Measurements from ENCODE around the gene OPCML. TPM values are rescaled to one million over a fixed set of nuclear protein-coding genes. Genes with fewer than 3 reads are reported as not detected.

The OPCML gene
- total RNA-seq, 1 experiment from 2014 or later: not detected

DNA sequence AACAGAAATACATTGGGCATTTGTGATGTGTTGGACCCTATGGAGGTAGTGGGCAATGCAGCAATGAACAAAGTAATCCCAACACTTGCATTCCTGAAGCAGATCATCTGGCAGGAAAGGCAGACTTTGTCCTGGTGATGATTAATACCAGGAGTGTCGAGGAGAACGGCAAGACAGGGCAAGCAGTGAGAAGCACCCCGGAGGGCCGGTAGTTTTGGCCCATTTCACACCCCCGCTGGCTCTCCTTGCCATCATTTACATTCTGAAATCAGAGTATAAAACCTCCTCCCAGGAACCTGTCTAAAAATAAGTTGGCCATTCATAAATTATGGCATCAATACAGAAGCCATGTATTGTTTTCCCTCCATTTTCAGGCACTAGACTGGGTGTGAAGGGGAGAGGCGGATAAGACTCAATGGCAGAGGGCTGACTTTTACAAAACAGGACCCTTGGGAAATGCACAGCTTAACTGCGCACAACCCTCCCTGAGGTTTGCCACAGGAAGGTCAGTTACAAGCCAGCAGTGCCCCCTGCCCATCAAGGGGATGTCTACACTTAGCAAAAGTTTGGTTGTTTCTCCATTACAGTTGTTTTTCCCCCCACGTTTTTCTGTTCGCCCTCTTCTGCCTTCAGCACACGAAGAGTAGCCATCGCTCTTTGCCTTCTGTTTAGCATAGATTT is 55.6 kb downstream of the OPCML start:
- Mint-ChIP-seq H3K27ac (ENCODE audit: unreplicated experiment) (no peak overlapping the region), H3K27me3 (ENCODE audit: insufficient read depth, unreplicated experiment) (peaks cover 10% of the 10 kb centered on the region), H3K9me3 (ENCODE audit: unreplicated experiment) (peaks cover 7% of the 10 kb centered on the region), H3K4me3 (ENCODE audit: unreplicated experiment) (no peak overlapping the region), H3K4me1 (ENCODE audit: low read depth, unreplicated experiment) (no peaks in the 10 kb centered on the region), H3K36me3 (ENCODE audit: insufficient read depth, unreplicated experiment) (no peaks in the 10 kb centered on the region)
- H3K9me3 ChIP-seq: no peaks in the 10 kb centered on the region; the same call in 1 of the 2 replicates
- ChIA-PET CTCF (no interaction called here), POLR2A (no interaction called here)
- TF ChIP-seq, protein P1, sequence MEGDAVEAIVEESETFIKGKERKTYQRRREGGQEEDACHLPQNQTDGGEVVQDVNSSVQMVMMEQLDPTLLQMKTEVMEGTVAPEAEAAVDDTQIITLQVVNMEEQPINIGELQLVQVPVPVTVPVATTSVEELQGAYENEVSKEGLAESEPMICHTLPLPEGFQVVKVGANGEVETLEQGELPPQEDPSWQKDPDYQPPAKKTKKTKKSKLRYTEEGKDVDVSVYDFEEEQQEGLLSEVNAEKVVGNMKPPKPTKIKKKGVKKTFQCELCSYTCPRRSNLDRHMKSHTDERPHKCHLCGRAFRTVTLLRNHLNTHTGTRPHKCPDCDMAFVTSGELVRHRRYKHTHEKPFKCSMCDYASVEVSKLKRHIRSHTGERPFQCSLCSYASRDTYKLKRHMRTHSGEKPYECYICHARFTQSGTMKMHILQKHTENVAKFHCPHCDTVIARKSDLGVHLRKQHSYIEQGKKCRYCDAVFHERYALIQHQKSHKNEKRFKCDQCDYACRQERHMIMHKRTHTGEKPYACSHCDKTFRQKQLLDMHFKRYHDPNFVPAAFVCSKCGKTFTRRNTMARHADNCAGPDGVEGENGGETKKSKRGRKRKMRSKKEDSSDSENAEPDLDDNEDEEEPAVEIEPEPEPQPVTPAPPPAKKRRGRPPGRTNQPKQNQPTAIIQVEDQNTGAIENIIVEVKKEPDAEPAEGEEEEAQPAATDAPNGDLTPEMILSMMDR (IDR thresholded peaks at IDR 0.05; ENCODE audit: insufficient read depth in 1 of 2, low read depth in 1 of 2, low read length in 1 of 2, severe bottlenecking in 1 of 2, unreplicated experiment in 1 of 2): no peak
- DNase-seq: no peak
- no peak overlapping the region for H3K4me3 ChIP-seq (ENCODE audit: low read depth, low read length)
- intact Hi-C loops (cut with micrococcal nuclease; ENCODE audit: unreplicated experiment): no loop called here
- no peaks in the 10 kb centered on the region for H3K36me3 ChIP-seq (ENCODE audit: control insufficient read depth, insufficient read depth, low read length)
- BruUV-seq (replicated peaks): no TSS peak
- H3K27me3 ChIP-seq (replicated peaks; ENCODE audit: control insufficient read depth, insufficient read depth, low read length): no peaks in the 10 kb centered on the region
- H3K4me1 ChIP-seq: no peaks in the 10 kb centered on the region

DNA sequence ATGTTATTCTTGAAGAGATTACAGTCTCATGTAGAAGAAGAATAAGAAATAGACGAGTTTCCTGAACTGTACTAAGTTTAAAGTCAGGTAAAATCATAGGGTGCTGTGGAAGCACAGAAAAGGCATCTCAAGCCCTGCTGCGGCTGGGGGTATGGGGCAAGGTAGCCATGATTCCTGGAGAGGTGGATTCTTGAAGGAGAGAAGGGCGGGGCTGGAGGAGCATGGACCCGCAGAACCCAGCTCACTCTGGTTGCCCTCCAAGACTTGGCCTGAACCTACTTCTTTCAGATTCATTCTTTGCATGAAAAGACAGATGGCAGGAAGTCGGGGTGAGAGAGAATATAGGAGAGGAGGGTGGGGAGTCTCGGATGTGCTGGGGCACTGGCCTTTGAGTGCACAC is 57.8 kb downstream of the OPCML start:
- TF ChIP-seq, protein P1 (IDR thresholded peaks at IDR 0.05; ENCODE audit: insufficient read depth in 1 of 2, low read depth in 1 of 2, low read length in 1 of 2, severe bottlenecking in 1 of 2, unreplicated experiment in 1 of 2): no peak
- H3K36me3 ChIP-seq (ENCODE audit: control insufficient read depth, insufficient read depth, low read length): no peaks in the 10 kb centered on the region
- intact Hi-C loops (cut with micrococcal nuclease; ENCODE audit: unreplicated experiment): no loop called here
- Mint-ChIP-seq H3K27me3 (ENCODE audit: insufficient read depth, unreplicated experiment) (peaks cover 15% of the 10 kb centered on the region), H3K9me3 (ENCODE audit: unreplicated experiment) (no peaks in the 10 kb centered on the region), H3K4me3 (ENCODE audit: unreplicated experiment) (no peak overlapping the region), H3K4me1 (ENCODE audit: low read depth, unreplicated experiment) (no peaks in the 10 kb centered on the region), H3K36me3 (ENCODE audit: insufficient read depth, unreplicated experiment) (no peaks in the 10 kb centered on the region), H3K27ac (ENCODE audit: unreplicated experiment) (no peak overlapping the region)
- H3K4me1 ChIP-seq: no peaks in the 10 kb centered on the region
- ChIA-PET CTCF (no interaction called here), POLR2A (no interaction called here)
- BruUV-seq (replicated peaks): no TSS peak
- H3K27me3 ChIP-seq (replicated peaks; ENCODE audit: control insufficient read depth, insufficient read depth, low read length): no peaks in the 10 kb centered on the region
- H3K9me3 ChIP-seq: no peaks in the 10 kb centered on the region; the same call in 1 of the 2 replicates
- DNase-seq: no peak
- no peak overlapping the region for H3K4me3 ChIP-seq (ENCODE audit: low read depth, low read length)

DNA sequence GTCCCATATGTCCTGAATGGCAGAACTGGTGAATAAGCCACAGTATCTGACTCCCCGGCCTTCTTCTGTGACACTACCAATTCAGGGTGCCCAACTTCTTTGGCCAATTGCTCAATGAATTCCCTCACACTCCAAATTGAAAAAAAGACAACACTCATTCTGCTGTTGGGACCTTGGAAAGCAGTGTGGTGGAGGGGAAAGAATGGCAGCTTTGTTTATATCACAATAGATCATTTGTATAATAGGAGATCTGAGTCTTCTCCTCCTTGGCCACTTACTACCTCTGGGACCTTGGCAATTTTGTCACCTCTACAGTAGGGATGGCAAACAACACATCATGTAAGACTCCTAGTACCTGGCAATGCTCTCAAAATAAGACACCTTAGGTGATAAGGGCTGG is 64.6 kb downstream of the OPCML start:
- ChIA-PET CTCF (no interaction called here), POLR2A (no interaction called here)
- H3K27me3 Mint-ChIP-seq (ENCODE audit: insufficient read depth, unreplicated experiment): peaks cover 5% of the 10 kb centered on the region
- no peaks in the 10 kb centered on the region for H3K9me3 ChIP-seq
- H3K27ac Mint-ChIP-seq (ENCODE audit: unreplicated experiment): no peak overlapping the region
- H3K36me3 ChIP-seq (ENCODE audit: control insufficient read depth, insufficient read depth, low read length): no peaks in the 10 kb centered on the region
- intact Hi-C loops (cut with micrococcal nuclease; ENCODE audit: unreplicated experiment): no loop called here
- no peak overlapping the region for H3K4me3 ChIP-seq (ENCODE audit: low read depth, low read length)
- no peaks in the 10 kb centered on the region for H3K4me1 Mint-ChIP-seq (ENCODE audit: low read depth, unreplicated experiment)
- H3K27me3 ChIP-seq (replicated peaks; ENCODE audit: control insufficient read depth, insufficient read depth, low read length): no peaks in the 10 kb centered on the region
- H3K4me1 ChIP-seq: no peaks in the 10 kb centered on the region
- H3K4me3 Mint-ChIP-seq (ENCODE audit: unreplicated experiment): no peak overlapping the region
- no peaks in the 10 kb centered on the region for H3K36me3 Mint-ChIP-seq (ENCODE audit: insufficient read depth, unreplicated experiment)
- TF ChIP-seq, protein P1 (IDR thresholded peaks at IDR 0.05; ENCODE audit: insufficient read depth in 1 of 2, low read depth in 1 of 2, low read length in 1 of 2, severe bottlenecking in 1 of 2, unreplicated experiment in 1 of 2): no peak
- DNase-seq: no peak
- H3K9me3 Mint-ChIP-seq (ENCODE audit: unreplicated experiment): no peaks in the 10 kb centered on the region
- no TSS peak for BruUV-seq (replicated peaks)
